ENCODE results near the gene PIEZO2.

The PIEZO2 gene

GRCh38 chr18:10771053-10771709 lies 378.2 kb downstream of the PIEZO2 start:
- no peak for DNase-seq

GRCh38 chr18:10770264-10770663 lies 379.1 kb downstream of the PIEZO2 start:
- no peak for DNase-seq

- no peak for DNase-seq
Measured at GRCh38 chr18:10768221-10768620, 381.1 kb downstream of the PIEZO2 start.

- DNase-seq, result no peak
Measured at GRCh38 chr18:10767658-10768057, 381.7 kb downstream of the PIEZO2 start.

DNA sequence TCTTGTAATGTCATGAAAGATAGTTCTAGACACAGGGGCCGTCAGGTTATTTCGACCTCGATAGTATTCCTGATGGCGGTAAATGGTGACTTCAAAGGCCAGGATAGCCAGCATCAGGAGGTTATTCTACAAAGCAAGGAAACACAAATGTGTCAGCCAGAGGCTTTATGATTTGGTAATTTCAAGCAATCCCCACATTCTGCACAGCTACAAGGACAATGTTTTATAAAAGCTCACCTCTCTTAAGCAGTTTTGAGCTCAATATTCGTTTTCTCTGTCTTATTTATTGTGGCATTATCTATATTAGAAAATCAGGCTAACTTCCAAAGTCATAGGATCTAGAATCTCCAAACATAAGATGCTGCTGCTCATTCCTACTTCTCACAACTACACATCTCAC lies 388.4 kb downstream of the PIEZO2 start:
- no peak for DNase-seq

- DNase-seq, result no peak
Measured at GRCh38 chr18:10759241-10759640, 390.1 kb downstream of the PIEZO2 start.

DNA sequence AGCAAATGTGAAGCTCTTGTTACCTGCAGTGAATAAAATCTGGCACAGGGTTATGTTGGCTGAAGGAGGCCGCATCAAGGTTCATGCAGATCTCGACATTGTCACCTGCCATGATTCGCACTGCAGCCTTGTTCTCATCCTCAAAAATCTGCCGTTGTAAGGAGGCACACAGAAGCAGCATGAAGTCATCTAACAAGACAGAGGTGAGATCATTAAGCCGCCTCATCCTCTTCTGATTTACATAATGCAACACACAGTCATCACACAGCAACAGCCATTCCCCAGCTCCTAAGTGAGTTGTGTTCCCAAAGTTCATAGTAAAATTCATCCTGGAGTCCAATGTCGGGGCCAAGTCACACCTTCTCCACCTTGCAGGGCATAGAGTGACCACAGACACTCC lies 391.4 kb downstream of the PIEZO2 start:
- no peak for DNase-seq

- no peak for DNase-seq
Measured at GRCh38 chr18:10757349-10757748, 392.0 kb downstream of the PIEZO2 start.

- no peak for DNase-seq
Measured at GRCh38 chr18:10755855-10756254, 393.5 kb downstream of the PIEZO2 start.

- DNase-seq, result no peak
Measured at GRCh38 chr18:10754128-10754527, 395.2 kb downstream of the PIEZO2 start.

DNA sequence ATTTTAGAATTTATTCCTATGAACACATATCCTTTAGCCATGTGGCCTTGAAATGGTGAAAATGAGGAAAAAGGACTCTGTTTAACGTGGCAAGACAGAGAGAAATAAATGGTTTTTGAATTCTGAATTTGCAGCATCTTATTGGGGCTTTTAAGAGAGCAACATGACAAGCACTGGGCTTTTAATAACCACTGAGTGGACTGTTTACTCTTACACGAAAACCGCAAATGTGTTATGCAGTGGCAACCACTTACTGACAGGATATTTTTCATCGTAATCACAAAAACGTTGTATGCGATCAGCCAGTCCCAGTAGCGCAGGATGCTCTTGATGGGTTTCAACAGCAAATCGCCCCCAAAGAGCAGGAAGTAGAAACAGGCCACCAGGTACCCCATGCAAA lies 397.0 kb downstream of the PIEZO2 start:
- no peak for DNase-seq

- DNase-seq, result no peak
Measured at GRCh38 chr18:10751653-10752052, 397.7 kb downstream of the PIEZO2 start.

DNA sequence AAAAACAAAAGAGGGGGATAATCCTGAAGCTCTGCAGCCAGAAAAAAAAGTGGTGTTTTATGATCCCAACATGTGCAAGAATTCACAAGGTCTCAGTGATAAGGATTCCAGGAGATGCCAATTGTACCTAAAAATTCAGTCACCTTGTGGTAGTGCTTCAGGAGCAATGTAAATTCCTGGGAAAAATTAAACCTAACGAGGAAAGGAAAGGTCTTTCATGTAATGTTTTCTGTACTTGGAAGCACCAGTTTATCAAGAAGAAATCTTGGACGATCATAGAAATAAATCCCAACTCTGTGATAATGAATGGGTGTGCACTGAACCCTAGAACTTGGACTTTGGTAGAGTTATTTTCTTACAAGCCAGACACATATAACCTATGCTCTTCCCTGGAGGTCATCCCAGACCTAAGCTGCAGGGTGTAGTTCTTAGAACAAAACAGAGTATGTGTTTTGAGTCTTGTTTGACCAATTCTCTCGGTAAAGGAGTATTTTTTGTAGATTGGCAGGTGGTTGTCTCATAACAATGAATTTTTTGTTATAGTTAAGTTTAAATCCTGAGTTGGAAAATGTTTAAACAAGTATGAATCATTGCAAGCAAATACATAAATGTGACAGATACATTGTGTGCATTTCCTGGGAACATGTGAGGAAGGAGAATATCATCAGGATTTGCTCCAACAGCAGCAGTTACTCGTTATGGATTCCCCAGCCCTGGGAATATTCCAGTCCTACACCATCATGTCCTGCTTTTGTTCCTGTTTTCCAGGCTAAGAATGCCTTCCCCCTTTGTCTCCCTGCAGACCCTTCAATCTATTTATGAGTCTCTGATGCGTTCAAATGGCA lies 399.0 kb downstream of the PIEZO2 start:
- no peak for DNase-seq

DNA sequence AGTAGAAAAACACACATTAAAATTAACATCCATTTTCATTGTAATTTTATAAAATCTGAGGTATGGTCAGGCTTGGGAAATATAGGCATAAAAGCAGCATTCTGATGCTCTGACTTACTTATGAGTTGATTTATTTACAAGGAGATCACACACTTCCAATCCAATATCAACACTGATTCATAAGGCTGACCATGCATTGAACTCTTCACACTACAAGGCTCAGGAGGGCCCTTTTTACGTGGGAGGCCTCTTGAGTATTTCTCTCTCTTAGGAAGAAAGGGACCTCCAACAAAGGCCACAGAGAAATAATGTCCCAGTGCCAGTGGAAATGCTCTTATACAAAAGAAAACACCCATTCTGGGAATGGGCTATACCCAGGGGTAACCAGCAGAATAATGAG lies 400.7 kb downstream of the PIEZO2 start:
- no peak for DNase-seq

- DNase-seq, result no peak
Measured at GRCh38 chr18:10745971-10746370, 403.4 kb downstream of the PIEZO2 start.

DNA sequence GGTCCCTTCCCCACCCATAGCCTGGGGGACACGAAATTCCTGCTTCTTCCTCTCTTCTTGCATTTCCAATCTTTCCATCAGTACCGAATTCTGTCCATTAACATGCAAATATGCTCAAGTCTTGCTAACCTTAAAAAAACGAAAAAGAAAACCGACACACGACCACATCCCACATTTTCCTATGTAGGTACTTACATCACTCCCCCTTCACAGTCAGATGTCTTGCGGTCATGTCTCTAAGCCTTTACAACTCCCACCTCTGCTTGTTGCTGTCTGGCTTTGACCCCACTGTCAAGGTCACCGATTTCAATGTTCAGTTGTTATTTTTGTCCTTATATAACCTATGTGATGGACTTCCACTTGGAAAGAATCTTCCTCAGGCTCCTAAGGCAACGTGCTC lies 404.1 kb downstream of the PIEZO2 start:
- no peak for DNase-seq

- DNase-seq, result no peak
Measured at GRCh38 chr18:10743766-10744165, 405.6 kb downstream of the PIEZO2 start.

GRCh38 chr18:10739152-10739551 lies 410.2 kb downstream of the PIEZO2 start:
- no peak for DNase-seq

GRCh38 chr18:10736984-10737383 lies 412.4 kb downstream of the PIEZO2 start:
- no peak for DNase-seq

GRCh38 chr18:10732990-10733389 lies 416.4 kb downstream of the PIEZO2 start:
- no peak for DNase-seq

GRCh38 chr18:10727477-10727876 lies 421.9 kb downstream of the PIEZO2 start:
- no peak for DNase-seq

GRCh38 chr18:10726198-10727068 lies 422.9 kb downstream of the PIEZO2 start:
- DNase-seq, result no peak

GRCh38 chr18:10724666-10725065 lies 424.7 kb downstream of the PIEZO2 start:
- no peak for DNase-seq

- DNase-seq, result no peak
Measured at GRCh38 chr18:10723496-10723895, 425.9 kb downstream of the PIEZO2 start.

Measured in activated gamma-delta T cell treated with Interleukin-2 at 50 U/mL for 16 hours (primary cell).